Ascending aorta (tissue), 2 donors: ENCODE results near the gene FBXO41. TPM values are rescaled to one million over a fixed set of nuclear protein-coding genes. Genes with fewer than 3 reads are reported as not detected.

Source experiments
- DNase-seq, 2 donors: peaks; one replicate each; pipeline ENCODE4 v3.0.0-alpha.2; 2019; ENCODE audit warnings: low spot score in 2 of 2
- H3K27ac ChIP-seq, 2 donors: fragments of 200-600 bp; sonication (generic); one replicate each; pipeline ENCODE4 v1.5.1; 2016 to 2017; ENCODE audit warnings: mild to moderate bottlenecking in 1 of 2
- H3K27me3 ChIP-seq: fragments of 200-600 bp; sonication (generic); one replicate; pipeline ENCODE4 v1.5.1; 2017
- H3K36me3 ChIP-seq, 2 donors: fragments of 200-600 bp; sonication (generic); one replicate each; pipeline ENCODE4 v1.5.1; 2016
- H3K4me1 ChIP-seq, 2 donors: fragments of 200-600 bp; sonication (generic); one replicate each; pipeline ENCODE4 v1.5.1; 2016 to 2017; ENCODE audit warnings: mild to moderate bottlenecking in 1 of 2
- H3K4me3 ChIP-seq, 2 donors: fragments of 200-600 bp; sonication (generic); one replicate each; pipeline ENCODE4 v1.5.1; 2016 to 2017; ENCODE audit warnings: mild to moderate bottlenecking in 1 of 2
- H3K9me3 ChIP-seq, 2 donors: fragments of 200-600 bp; sonication (generic); one replicate each; pipeline ENCODE4 v1.5.1; 2016
- intact Hi-C: fragments of 100-400 bp; cut with DNase I; formaldehyde crosslinking; loops from one replicate; pipeline ENCODE4 v1.15.1; 2023
- total RNA-seq: library from RNA; depleted of rRNA; stranded (reverse); fragments of >200 nt; gene quantifications from one replicate; pipeline ENCODE4 v1.1.0, GENCODE V29; 2016
- TF ChIP-seq, protein P1 (sequence below), 3 experiments: fragments of 200-600 bp in 2 of 3; fragments of 450-650 bp in 1 of 3; sonication (generic) in 2 of 3; IDR thresholded peaks; one replicate each; pipeline ENCODE4 v1.5.1; 2016 to 2019; ENCODE audit warnings: antibody characterized with exemption in 3 of 3, mild to moderate bottlenecking in 1 of 3, moderate library complexity in 1 of 3

The FBXO41 gene, protein sequence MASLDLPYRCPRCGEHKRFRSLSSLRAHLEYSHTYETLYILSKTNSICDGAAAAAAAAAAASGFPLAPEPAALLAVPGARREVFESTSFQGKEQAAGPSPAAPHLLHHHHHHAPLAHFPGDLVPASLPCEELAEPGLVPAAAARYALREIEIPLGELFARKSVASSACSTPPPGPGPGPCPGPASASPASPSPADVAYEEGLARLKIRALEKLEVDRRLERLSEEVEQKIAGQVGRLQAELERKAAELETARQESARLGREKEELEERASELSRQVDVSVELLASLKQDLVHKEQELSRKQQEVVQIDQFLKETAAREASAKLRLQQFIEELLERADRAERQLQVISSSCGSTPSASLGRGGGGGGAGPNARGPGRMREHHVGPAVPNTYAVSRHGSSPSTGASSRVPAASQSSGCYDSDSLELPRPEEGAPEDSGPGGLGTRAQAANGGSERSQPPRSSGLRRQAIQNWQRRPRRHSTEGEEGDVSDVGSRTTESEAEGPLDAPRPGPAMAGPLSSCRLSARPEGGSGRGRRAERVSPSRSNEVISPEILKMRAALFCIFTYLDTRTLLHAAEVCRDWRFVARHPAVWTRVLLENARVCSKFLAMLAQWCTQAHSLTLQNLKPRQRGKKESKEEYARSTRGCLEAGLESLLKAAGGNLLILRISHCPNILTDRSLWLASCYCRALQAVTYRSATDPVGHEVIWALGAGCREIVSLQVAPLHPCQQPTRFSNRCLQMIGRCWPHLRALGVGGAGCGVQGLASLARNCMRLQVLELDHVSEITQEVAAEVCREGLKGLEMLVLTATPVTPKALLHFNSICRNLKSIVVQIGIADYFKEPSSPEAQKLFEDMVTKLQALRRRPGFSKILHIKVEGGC
- 5.2 TPM for total RNA-seq

DNA sequence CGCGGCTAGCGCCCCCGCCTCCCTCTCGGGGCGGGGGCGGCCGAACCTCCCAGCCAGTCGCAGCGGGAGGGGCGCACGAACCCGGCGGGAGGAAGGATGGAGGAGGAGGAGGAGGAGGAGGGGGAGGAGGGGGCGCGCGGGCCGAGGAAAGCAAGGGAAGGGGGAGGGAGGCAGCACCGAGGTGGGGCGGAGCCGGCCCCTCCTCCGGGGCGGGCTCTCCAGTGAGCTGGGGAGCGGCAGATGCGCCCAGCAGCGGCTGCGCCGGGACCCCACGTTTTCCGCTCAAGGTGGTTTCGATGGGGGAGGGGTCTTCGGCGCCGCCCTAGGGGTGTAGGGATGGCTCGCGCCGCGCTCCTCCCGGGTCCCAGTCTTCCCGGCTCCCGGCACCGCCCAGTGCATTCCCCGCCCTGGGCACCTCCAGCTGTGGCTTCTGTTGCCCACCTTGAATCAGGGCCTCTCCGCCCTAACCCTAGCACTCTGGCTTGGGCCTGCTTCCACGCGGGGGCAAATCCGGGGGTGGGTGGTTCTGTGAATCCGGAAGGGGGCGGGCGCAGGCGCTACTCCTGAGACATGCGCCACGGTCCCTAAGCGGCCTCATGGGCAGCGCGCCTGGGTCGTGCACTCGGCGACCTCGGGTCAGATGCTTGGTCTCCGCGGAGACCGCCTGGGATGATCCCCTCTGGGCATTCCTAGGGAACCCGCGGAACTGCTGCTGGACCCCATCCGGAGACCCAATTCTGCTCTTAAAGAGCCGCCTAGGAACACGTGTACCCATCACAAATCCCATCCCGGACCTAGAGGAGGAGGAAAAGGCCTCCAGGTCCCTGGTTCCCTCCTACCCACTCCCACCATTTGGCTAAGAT lies at the start of gene FBXO41:
TSS of gene FBXO41 (minus strand) at position 183 of the 863 bp plus-strand sequence. CDS start 14,848 bp downstream, outside the sequence.
- intact Hi-C loops: no loop called here
- peak within 1 kb of the TSS; percentile 79 to 81 for H3K4me3 ChIP-seq
- peak in 1 of 2 donors; percentile 65 for DNase-seq
- no peaks in the 10 kb centered on the region for H3K9me3 ChIP-seq
- TF ChIP-seq, protein P1, sequence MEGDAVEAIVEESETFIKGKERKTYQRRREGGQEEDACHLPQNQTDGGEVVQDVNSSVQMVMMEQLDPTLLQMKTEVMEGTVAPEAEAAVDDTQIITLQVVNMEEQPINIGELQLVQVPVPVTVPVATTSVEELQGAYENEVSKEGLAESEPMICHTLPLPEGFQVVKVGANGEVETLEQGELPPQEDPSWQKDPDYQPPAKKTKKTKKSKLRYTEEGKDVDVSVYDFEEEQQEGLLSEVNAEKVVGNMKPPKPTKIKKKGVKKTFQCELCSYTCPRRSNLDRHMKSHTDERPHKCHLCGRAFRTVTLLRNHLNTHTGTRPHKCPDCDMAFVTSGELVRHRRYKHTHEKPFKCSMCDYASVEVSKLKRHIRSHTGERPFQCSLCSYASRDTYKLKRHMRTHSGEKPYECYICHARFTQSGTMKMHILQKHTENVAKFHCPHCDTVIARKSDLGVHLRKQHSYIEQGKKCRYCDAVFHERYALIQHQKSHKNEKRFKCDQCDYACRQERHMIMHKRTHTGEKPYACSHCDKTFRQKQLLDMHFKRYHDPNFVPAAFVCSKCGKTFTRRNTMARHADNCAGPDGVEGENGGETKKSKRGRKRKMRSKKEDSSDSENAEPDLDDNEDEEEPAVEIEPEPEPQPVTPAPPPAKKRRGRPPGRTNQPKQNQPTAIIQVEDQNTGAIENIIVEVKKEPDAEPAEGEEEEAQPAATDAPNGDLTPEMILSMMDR (IDR thresholded peaks at IDR 0.05): no peak
- H3K36me3 ChIP-seq: no peaks in the 10 kb centered on the region
- no peaks in the 10 kb centered on the region for H3K27me3 ChIP-seq
- no peak within 1 kb of the TSS for H3K27ac ChIP-seq
- H3K4me1 ChIP-seq: peaks cover 2 to 3% of the 10 kb centered on the region in 2 donors

DNA sequence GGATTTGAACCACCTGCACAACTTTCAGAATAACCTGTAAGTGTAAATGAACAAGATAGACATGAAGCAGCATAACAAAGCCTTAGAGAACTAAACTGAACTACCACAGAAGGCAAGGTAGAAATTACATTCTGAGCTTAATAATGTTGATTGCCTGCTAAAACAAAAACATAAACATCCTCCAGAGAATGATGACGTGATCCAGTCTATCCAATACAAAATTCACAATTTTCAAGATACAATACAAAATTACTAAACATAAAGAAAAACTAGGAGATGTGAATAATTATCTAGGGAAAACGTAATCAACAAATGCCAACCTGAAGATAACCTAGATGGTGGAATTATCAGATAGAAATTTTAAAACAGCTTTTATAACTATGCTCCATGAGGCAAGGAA lies 49.8 kb upstream of the FBXO41 start:
- no peaks in the 10 kb centered on the region for H3K36me3 ChIP-seq
- H3K27me3 ChIP-seq: no peaks in the 10 kb centered on the region
- H3K4me3 ChIP-seq: no peak overlapping the region
- intact Hi-C loops: no loop called here
- no peak overlapping the region for H3K27ac ChIP-seq
- TF ChIP-seq, protein P1 (IDR thresholded peaks at IDR 0.05): no peak
- peaks cover 6 to 10% of the 10 kb centered on the region in 2 donors for H3K9me3 ChIP-seq
- no peaks in the 10 kb centered on the region for H3K4me1 ChIP-seq
- DNase-seq: no peak

DNA sequence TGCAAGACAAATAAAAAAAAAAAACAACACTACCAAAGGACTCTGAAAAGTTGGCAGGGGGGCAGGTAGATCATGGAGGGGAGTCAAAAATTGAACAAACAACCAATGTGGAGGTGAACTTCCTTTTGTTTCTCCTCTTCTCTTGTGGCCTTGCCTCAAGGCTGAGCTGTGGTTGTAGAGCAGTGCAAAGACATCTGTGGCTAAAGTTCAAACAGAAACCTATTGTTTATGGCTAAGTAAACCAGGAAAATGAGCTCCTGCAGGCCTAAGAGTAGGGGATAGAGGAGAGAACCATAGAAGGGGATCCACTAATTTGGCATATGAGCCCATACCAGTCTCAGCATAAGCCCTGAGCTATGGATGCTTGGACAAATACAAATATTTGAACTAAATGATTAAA lies 49.3 kb upstream of the FBXO41 start:
- Histone ChIP-seq H3K4me3 (no peak overlapping the region), H3K9me3 (peaks cover 6 to 10% of the 10 kb centered on the region in 2 donors), H3K36me3 (no peaks in the 10 kb centered on the region), H3K27ac (no peak overlapping the region), H3K4me1 (no peaks in the 10 kb centered on the region), H3K27me3 (no peaks in the 10 kb centered on the region)
- no peak for DNase-seq
- TF ChIP-seq, protein P1 (IDR thresholded peaks at IDR 0.05): no peak
- intact Hi-C loops: no loop called here

DNA sequence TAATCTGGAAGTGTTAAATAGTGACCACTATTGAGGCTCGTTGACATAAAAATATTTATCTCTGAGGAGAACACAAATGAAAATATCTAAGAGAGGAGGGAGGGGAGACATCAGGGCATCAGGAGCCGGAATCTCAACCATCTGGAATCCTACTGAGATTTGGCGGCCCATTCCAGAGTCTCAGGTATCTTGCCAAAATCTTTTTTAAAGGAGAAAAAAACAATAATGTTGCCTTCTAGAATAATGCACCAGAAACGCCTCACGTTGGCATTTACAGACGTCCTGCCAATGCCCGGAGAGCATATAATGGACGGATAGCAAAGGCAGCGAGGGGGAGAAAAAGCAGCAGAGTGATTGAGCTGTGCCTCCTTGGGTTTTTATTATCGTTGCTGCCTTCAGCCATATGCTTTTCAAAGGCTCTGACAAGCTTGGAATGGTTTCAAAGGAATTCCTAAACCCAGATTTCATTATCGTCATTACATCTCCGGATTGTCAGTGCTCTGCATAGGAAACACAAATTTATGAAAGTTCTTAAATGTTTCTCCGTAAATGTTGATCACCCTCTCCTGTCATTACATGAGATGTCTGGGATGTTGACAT lies 39.9 kb upstream of the FBXO41 start:
- no peaks in the 10 kb centered on the region for H3K9me3 ChIP-seq
- H3K27me3 ChIP-seq: no peaks in the 10 kb centered on the region
- H3K27ac ChIP-seq: no peak overlapping the region
- intact Hi-C loops: no loop called here
- DNase-seq: no peak
- TF ChIP-seq, protein P1 (IDR thresholded peaks at IDR 0.05): no peak
- no peak overlapping the region for H3K4me3 ChIP-seq
- H3K36me3 ChIP-seq: no peaks in the 10 kb centered on the region
- no peaks in the 10 kb centered on the region for H3K4me1 ChIP-seq

DNA sequence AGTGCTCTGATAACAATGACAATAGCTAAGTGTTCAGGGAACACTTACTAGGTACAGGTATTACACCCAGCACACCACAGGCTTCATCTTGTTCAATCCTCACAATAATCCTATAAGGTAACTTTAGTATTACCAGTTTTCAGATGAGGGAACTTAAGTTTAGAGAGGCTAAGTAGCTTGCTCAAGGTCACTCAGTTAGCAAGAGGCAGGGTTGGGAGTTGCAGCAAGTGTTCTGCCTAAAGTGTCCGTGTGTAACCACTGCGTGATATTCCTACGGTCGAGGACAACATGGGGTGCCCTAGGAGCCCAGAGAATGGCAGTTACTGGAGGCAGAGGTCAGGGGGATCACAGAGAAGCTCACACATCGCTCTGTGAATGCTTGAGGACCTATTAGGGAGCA lies 39.3 kb upstream of the FBXO41 start:
- H3K27ac ChIP-seq: no peak overlapping the region
- intact Hi-C loops: no loop called here
- H3K27me3 ChIP-seq: no peaks in the 10 kb centered on the region
- H3K4me1 ChIP-seq: no peaks in the 10 kb centered on the region
- no peak for DNase-seq
- no peaks in the 10 kb centered on the region for H3K9me3 ChIP-seq
- H3K36me3 ChIP-seq: no peaks in the 10 kb centered on the region
- no peak overlapping the region for H3K4me3 ChIP-seq
- TF ChIP-seq, protein P1 (IDR thresholded peaks at IDR 0.05): no peak
